Activated CD4-positive, alpha-beta T cell treated with anti-CD3 and anti-CD28 coated beads for 24 hours (primary cell): ENCODE results near the gene USP11.

Source experiments
- DNase-seq, 2 donors: peaks; one replicate each; pipeline ENCODE4 v3.0.0-alpha.2; 2020; ENCODE audit warnings: low read depth in 2 of 2

The USP11 gene

GRCh38 chrX:47232803-47233332, at the start of gene USP11:
TSS of gene USP11 (plus strand) at chrX:47233009. CDS start at chrX:47233044, 35 bp downstream.
- no peak for DNase-seq

- no peak for DNase-seq
Observed at GRCh38 chrX:47184486-47184885, 48.3 kb upstream of the USP11 start.

- no peak for DNase-seq
Observed at GRCh38 chrX:47185241-47185640, 47.6 kb upstream of the USP11 start.

DNA sequence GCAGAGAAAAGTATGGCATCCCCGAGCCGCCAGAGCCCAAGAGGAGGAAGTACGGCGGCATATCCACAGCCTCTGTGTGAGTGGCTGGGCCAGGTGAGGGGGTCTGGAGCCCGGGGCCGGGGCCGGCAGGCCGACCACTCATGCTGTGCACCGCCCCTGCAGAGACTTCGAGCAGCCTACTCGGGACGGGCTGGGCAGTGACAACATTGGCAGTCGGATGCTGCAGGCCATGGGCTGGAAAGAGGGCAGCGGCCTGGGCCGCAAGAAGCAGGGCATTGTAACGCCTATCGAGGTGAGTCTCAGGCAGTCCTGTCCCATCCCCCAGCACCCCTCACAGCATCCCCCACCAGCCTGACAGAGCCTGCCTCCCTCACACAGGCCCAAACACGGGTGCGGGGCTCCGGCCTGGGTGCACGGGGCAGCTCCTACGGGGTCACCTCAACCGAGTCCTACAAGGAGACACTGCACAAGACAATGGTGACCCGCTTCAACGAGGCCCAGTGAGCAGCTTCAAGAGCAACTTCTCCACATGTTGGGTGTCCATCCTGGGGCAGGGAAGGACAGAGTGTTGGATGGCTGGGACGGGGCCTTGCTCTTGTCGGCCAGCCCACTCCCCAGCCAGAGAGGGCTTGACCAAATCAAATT, 46.6 kb upstream of the USP11 start:
- no peak for DNase-seq

DNA sequence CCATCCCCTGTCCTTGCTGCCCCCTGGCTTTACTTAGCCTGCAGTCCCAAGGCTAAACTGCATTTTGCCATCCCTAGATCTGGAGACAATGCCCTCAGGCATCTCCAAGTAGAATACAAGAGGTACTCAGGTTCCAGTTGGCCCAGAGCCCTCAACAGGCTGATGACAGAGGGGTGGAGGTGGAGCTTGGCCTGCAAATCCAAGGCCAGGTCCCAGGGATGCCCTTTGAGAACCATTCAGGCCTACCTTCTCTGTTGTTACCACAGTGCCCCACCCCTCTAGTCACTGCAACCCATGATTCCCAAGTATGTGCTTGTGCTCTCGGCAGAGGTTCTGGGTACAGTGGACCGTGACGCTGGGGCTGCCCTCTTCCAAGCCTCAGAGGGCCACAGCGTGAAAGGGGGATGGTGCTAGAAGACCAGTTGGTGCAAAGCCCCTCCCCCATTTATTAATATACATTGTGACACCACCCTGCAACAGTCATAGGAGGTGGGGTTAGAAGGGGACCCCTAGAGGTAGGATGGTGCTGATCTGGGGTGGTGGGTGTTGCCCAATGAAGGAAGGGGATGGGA, 45.6 kb upstream of the USP11 start:
- DNase-seq, result no peak

DNA sequence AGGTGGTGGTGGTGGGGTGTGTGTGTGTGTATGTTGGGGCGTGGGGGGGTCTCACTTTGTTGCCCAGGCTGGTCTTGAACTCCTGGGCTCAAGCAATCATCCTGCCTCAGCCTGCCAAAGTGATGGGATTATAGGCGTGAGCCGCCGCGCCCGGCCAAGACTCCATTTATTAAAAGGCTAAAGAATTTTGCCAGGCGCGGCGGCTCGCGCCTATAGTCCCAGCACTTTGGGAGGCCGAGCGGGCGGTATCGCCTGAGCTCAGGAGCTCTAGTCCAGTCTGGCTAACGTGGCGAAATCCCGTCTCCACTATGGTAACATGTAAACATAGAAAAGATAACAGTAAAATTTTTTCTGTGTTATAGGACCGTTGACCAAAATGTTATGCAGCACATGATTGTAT, 42.9 kb upstream of the USP11 start:
- no peak for DNase-seq

DNA sequence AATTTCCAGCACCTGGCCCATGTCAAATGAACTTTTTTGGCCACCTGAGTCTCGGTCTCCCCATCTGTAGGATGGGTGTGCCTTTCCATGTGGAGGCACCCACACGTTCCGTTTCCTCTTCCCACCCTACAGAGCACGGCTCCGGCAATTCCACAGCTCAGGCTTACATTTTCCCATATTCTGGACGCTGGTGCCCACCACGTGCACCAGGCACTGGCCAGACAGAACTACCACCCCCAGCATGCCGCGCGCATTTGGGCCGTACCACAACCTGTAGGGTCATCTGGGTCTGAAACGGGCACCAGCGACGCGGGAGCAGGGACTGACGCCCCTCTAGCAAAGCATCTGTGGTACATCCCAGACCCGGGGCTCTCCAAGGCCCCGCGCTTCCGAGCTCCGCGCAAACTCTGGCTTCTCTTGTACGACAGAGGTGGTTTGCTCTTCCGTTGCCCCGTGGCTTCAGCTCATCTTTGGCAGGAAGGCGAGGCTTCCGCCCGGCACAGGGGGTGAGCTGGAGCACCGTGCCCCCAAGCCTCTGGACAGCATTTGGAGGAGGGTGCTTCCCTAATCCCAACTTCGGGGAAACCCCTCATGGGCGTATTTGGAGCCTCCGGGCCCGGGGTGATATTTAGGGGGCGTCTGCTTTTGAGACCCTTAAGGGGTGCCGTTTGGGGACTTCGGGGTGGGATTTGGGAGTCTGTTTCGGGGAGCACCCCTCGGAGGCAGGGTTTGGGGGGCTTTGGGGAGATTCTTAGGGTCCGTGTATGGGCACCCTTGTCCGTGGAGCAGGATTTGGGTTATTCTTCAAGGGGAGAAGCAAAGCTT, 42.2 kb upstream of the USP11 start:
- peak; percentile 66 to 70 for DNase-seq

- DNase-seq, result peak; percentile 13 to 26
Observed at GRCh38 chrX:47191331-47191730, 41.5 kb upstream of the USP11 start.

- no peak for DNase-seq
Observed at GRCh38 chrX:47191806-47192401, 40.9 kb upstream of the USP11 start.

GRCh38 chrX:47193475-47194193, 39.2 kb upstream of the USP11 start, which contains the start of gene UBA1:
TSS of gene UBA1 (plus strand) at chrX:47193829. CDS start at chrX:47198803, 4,974 bp downstream.
- peak; percentile 83 to 97 for DNase-seq

GRCh38 chrX:47194194-47194787, 38.5 kb upstream of the USP11 start:
- DNase-seq, result no peak

- no peak for DNase-seq
Observed at GRCh38 chrX:47196098-47196497, 36.7 kb upstream of the USP11 start.

DNA sequence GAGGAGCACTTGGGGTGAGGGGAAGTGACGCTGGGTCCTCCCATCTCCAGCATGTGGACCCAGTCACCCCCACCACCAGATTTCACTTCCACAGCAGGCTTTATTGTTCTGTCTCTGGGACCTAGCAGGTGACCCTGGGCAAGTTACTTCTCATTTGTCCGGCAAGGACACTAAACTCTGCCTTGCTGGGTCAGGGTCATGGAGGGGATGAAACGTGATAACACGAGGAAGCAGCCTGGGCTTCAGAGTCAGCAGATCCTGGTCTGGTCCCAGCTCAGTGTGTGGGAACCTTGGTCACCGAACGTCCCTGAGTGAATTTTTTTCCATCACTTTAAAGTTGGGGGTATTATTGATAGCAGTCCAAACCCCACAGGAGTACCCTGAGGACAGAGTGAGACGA, 35.3 kb upstream of the USP11 start:
- DNase-seq, result no peak

DNA sequence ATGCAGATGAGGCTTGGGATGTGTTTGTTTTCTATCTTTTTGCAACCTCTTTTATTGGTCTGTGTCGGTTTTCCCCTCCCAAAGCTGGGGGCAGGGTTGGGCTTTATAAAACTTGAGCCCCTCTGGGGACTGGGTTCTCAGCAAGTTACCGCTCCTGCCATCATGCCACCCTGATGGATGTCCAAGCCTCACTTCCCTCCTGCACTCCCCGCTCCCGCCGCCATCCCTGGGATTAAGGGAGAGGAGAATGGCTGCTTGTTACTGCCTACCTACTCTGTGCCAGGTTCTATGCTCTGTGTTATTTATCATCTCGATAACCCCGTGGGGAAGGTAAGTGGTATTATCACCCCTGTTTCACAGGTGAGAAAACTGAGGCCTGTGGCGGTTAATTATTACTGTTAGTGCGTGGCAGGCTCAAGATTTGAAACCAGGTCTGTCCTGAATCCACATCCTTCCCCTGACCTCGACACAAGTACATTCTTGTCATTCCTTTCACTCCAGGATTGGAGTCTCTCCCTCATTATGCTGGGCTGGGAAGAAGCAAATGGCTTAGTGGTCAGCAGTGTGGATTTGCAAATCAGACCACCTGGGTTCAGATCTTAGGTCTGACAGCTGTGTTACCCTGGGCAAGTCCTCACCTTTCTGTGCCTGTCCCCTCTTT, 34.7 kb upstream of the USP11 start:
- no peak for DNase-seq

GRCh38 chrX:47198687-47199080, 34.1 kb upstream of the USP11 start:
- DNase-seq, result no peak

GRCh38 chrX:47199286-47199685, 33.5 kb upstream of the USP11 start:
- DNase-seq, result no peak

DNA sequence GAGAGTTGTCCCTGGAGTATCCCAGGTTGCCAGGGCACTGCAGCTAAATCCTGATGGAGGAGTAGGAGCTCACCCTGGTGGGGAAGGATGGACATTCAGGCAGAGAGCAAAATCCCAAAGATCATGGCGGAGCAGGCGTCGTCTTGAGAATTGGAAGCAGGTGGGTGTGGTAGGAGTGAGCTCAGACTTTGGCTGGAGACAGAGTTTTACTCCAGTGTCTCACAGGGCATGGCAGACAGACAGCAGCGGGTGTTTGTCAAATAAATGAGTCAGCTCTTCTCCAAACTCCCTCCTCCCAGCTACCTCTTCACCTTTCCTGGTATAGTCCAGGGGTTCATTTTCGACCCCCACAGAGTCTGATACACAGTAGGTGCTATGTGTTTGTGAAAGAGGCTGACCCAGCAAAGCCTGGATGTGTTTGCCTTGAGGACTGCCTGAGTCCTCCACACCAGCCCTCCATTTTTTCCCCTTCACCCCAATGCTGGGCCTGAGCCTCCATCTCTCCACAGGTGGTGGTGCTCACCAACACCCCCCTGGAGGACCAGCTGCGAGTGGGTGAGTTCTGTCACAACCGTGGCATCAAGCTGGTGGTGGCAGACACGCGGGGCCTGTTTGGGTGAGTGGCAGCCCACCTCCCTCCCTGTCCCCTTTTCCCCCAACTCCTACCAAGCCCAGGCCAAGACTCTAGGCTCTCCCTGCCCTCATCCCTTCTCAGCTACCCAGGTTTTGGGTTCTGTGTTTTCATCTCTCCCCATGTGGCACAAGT, 32.2 kb upstream of the USP11 start:
- DNase-seq, result no peak

GRCh38 chrX:47201345-47201944, 31.4 kb upstream of the USP11 start:
- no peak for DNase-seq

- no peak for DNase-seq
Observed at GRCh38 chrX:47202316-47202715, 30.5 kb upstream of the USP11 start.
